Omental fat pad (tissue), 4 donors: ENCODE results near the gene ITPRIPL1. TPM values are rescaled to one million over a fixed set of nuclear protein-coding genes. Genes with fewer than 3 reads are reported as not detected.

Experiments
- ATAC-seq: fragments of 150-250 bp; one replicate; pipeline ENCODE4 v1.9.1; 2016; ENCODE audit warnings: mild to moderate bottlenecking, moderate library complexity; ENCODE audit not compliant: low FRiP score
- DNase-seq: peaks from one replicate; pipeline ENCODE4 v3.0.0-alpha.2; 2019; ENCODE audit warnings: low spot score
- CTCF ChIP-seq, 3 donors: fragments of 450-650 bp; IDR thresholded peaks; one replicate each; pipeline ENCODE4 v1.5.1; 2016 to 2017; ENCODE audit warnings: antibody characterized with exemption in 3 of 3, mild to moderate bottlenecking in 3 of 3, moderate library complexity in 2 of 3
- total RNA-seq, 4 donors: library from RNA; depleted of rRNA; stranded (reverse); fragments of >200 nt; gene quantifications; one replicate each; pipeline ENCODE4 v1.1.0, GENCODE V29; 2016

Gene ITPRIPL1
- total RNA-seq, 4 donors from 2014 or later: 4.8 to 7.6 (median 6.6) TPM

DNA sequence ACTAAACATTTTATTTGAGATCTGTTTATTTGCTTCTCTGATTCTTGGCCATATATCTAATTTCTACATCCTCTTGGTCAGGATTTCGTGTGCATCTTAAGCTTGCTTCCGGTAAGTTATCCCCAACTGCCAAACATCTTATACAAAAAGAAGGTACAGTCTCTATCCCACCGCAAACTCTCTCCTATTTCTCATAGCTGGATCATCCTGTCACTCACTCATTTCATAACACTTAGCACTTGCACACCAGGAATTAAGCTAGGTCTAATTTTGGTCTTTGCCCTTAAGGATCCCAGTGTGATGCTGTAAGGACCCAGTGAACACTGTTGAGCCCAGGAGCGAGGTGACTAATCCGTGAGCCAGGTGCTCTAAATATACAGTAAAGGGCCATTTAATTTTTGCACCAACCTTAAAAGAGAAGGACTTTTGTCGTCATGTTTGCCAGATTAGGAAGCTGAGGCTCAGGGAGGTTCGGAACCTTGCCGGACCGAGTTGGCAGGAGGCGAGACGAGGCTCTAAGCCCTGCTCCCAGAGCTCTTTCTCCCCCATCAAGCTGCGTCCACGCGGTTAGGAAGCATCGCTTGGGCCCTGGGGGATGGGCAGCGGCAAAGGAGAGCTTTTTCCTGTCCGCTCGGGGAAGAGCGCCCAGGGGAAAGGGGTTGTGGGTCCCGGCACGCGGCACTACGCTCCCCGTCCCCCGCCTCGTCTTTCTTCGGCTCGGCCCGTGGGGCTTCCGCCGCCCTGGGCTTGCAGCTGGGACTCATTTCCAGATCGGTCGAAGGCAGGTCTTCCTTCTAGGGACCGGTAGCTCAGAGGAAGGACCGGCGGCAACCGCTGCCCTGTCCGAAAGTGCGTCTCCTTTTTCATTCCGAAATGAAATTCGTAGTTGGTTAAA, 4.1 kb upstream of the ITPRIPL1 start:
- TF ChIP-seq CTCF (IDR thresholded peaks at IDR 0.05): no peak
- peak; percentile 43 for ATAC-seq
- no peak for DNase-seq

DNA sequence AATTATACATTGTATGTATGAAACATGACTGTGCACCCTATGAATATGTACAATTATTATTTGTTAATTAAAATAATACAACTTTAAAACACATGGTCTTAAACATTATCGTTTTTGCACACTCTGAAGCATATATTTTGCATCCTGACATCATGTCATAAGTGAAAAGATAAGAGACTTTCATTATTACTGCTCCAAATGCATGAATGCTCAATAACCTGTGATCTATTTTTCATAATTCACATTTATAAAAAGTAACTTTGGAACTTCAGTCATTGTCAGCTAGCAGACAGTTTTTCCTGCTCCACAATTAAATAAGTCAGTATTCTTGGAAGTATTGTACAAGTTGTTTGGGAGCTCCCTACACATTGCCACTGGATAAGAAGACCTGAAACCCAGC, 1.3 kb upstream of the ITPRIPL1 start:
- DNase-seq (no peak), ATAC-seq (no peak)
- TF ChIP-seq CTCF (IDR thresholded peaks at IDR 0.05): no peak

- ATAC-seq: no peak
- TF ChIP-seq CTCF (IDR thresholded peaks at IDR 0.05): no peak
Observed at GRCh38 chr2:96324721-96325040, 436 bp upstream of the ITPRIPL1 start.

GRCh38 chr2:96325884-96326255, 753 bp downstream of the ITPRIPL1 start:
- ATAC-seq (no peak), DNase-seq (no peak)
- no peak for TF ChIP-seq CTCF (IDR thresholded peaks at IDR 0.05)

More at GRCh38 chr2:96324721-96325040, 436 bp upstream of the ITPRIPL1 start:
- DNase-seq: no peak

DNA sequence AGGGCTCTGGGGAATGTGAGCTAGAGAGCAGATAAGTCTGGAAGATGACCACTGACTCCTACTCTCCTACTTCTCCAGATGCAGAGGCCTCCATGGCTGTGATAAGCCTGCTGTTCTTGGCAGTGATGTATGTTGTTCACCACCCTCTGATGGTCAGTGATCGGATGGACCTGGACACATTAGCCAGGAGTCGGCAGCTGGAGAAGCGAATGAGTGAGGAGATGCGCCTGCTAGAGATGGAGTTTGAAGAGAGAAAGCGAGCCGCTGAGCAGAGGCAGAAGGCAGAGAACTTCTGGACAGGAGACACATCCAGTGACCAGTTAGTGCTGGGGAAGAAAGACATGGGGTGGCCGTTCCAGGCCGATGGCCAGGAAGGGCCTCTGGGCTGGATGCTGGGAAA, 1.4 kb downstream of the ITPRIPL1 start:
- TF ChIP-seq CTCF (IDR thresholded peaks at IDR 0.05): no peak
- no peak for DNase-seq
- no peak for ATAC-seq

- ATAC-seq: no peak
- DNase-seq: no peak
- no peak for TF ChIP-seq CTCF (IDR thresholded peaks at IDR 0.05)
Observed at GRCh38 chr2:96326990-96327820, 2.1 kb downstream of the ITPRIPL1 start.
